Urinary bladder (tissue), 4 donors: ENCODE measurements around the gene ADGRD1. TPM values are rescaled to one million over a fixed set of nuclear protein-coding genes. Genes with fewer than 3 reads are reported as not detected.
"Not testable (repeated sequence)": the region's sequence is repeated elsewhere in the genome, so short reads cannot be mapped to it uniquely, and the experiment has no call there.

Source experiments
- DNase-seq: peaks from one replicate; pipeline ENCODE4 v3.0.0-alpha.2; 2015; ENCODE audit errors: extremely low spot score
- H3K27ac ChIP-seq: one replicate; pipeline ENCODE4 v1.5.1; 2013; ENCODE audit warnings: low read depth, mild to moderate bottlenecking, moderate library complexity
- H3K36me3 ChIP-seq: one replicate; pipeline ENCODE4 v1.6.1; 2013; ENCODE audit warnings: mild to moderate bottlenecking, moderate library complexity; ENCODE audit not compliant: insufficient read depth
- H3K4me1 ChIP-seq: one replicate; pipeline ENCODE4 v1.6.1; 2013; ENCODE audit warnings: mild to moderate bottlenecking, moderate library complexity; ENCODE audit not compliant: insufficient read depth
- H3K4me3 ChIP-seq: one replicate; pipeline ENCODE4 v1.5.1; 2013; ENCODE audit warnings: low read depth, low read length
- WGBS: extraction: QIAGEN DNeasy Blood & Tissue Kit; methylation state at CpG from one replicate; pipeline ENCODE4 v1.1.7; 2013; 5-methylcytosine and 5-hydroxymethylcytosine counted together
- polyA plus RNA-seq: library from polyadenylated mRNA; stranded (reverse); fragments of 200-250 nt; gene quantifications from one replicate; pipeline ENCODE4 v1.2.3, GENCODE V29; 2013
- total RNA-seq: library from RNA; depleted of rRNA; stranded (reverse); fragments of >200 nt; gene quantifications from one replicate; pipeline ENCODE4 v1.2.3, GENCODE V29; 2014
- donor health status: healthy with polysubstance abuse.
- donor health status: healthy.

ADGRD1 gene
- total RNA-seq (60.1 TPM), polyA plus RNA-seq (62.3 TPM)

GRCh38 chr12:130953771-130954543 is at the start of gene ADGRD1:
Gene ADGRD1, plus strand, starts transcription at chr12:130953907. Its CDS starts 559 bp downstream, at chr12:130954466.
- WGBS = 5% methylated on average over 24 of the region's 24 CpGs
- DNase-seq = no peak
- no peaks in the 10 kb centered on the region for H3K36me3 ChIP-seq
- peak within 1 kb of the TSS; percentile 64 for H3K4me3 ChIP-seq
- peak within 1 kb of the TSS; percentile 27 for H3K27ac ChIP-seq
- no peaks in the 10 kb centered on the region for H3K4me1 ChIP-seq

- H3K36me3 ChIP-seq = no peaks in the 10 kb centered on the region
- no peak overlapping the region for H3K4me3 ChIP-seq
- DNase-seq = no peak
- no peaks in the 10 kb centered on the region for H3K4me1 ChIP-seq
- 89% methylated on average over 2 of the region's 2 CpGs for WGBS
- H3K27ac ChIP-seq = no peak overlapping the region
Measured at GRCh38 chr12:130904064-130904463, 49.6 kb upstream of the ADGRD1 start.

GRCh38 chr12:130904936-130905455 is 48.7 kb upstream of the ADGRD1 start:
- not testable (repeated sequence) for H3K4me1 ChIP-seq, H3K4me3 ChIP-seq, H3K27ac ChIP-seq, DNase-seq, H3K36me3 ChIP-seq
- 88% methylated on average over 24 of the region's 31 CpGs for WGBS

- no peaks in the 10 kb centered on the region for H3K4me1 ChIP-seq
- no peak overlapping the region for H3K4me3 ChIP-seq
- no peak overlapping the region for H3K27ac ChIP-seq
- no peak for DNase-seq
- WGBS = 85% methylated on average over 4 of the region's 4 CpGs
- H3K36me3 ChIP-seq = no peaks in the 10 kb centered on the region
Measured at GRCh38 chr12:130909111-130909510, 44.6 kb upstream of the ADGRD1 start.

GRCh38 chr12:130911193-130911592 is 42.5 kb upstream of the ADGRD1 start:
- Histone ChIP-seq H3K4me1 (no peaks in the 10 kb centered on the region), H3K36me3 (no peaks in the 10 kb centered on the region), H3K4me3 (no peak overlapping the region), H3K27ac (no peak overlapping the region)
- 45% methylated on average over 1 of the region's 1 CpG for WGBS
- no peak for DNase-seq

GRCh38 chr12:130911933-130912332 is 41.8 kb upstream of the ADGRD1 start:
- no peak overlapping the region for H3K4me3 ChIP-seq
- H3K4me1 ChIP-seq = no peaks in the 10 kb centered on the region
- H3K36me3 ChIP-seq = no peaks in the 10 kb centered on the region
- no peak for DNase-seq
- H3K27ac ChIP-seq = no peak overlapping the region

- H3K27ac ChIP-seq = no peak overlapping the region
- peak; percentile 29 for DNase-seq
- WGBS = 12% methylated on average over 37 of the region's 37 CpGs
- no peaks in the 10 kb centered on the region for H3K4me1 ChIP-seq
- H3K4me3 ChIP-seq = no peak overlapping the region
- H3K36me3 ChIP-seq = no peaks in the 10 kb centered on the region
Measured at GRCh38 chr12:130916241-130916911, 37.3 kb upstream of the ADGRD1 start.

GRCh38 chr12:130917607-130918006 is 36.1 kb upstream of the ADGRD1 start:
- DNase-seq = no peak
- H3K36me3 ChIP-seq = no peaks in the 10 kb centered on the region
- WGBS = 95% methylated on average over 13 of the region's 13 CpGs
- no peak overlapping the region for H3K4me3 ChIP-seq
- no peaks in the 10 kb centered on the region for H3K4me1 ChIP-seq
- H3K27ac ChIP-seq = no peak overlapping the region

GRCh38 chr12:130919086-130919485 is 34.6 kb upstream of the ADGRD1 start:
- DNase-seq = no peak
- 81% methylated on average over 1 of the region's 1 CpG for WGBS
- Histone ChIP-seq H3K4me1 (no peaks in the 10 kb centered on the region), H3K36me3 (no peaks in the 10 kb centered on the region), H3K27ac (no peak overlapping the region), H3K4me3 (no peak overlapping the region)

- peak overlapping the region; percentile 24 for H3K27ac ChIP-seq
- no peaks in the 10 kb centered on the region for H3K4me1 ChIP-seq
- H3K4me3 ChIP-seq = no peak overlapping the region
- DNase-seq = no peak
- no peaks in the 10 kb centered on the region for H3K36me3 ChIP-seq
- 74% methylated on average over 15 of the region's 15 CpGs for WGBS
Measured at GRCh38 chr12:130920119-130920703, 33.5 kb upstream of the ADGRD1 start.

GRCh38 chr12:130920723-130921381 is 32.9 kb upstream of the ADGRD1 start:
- peak; percentile 18 for DNase-seq
- no peaks in the 10 kb centered on the region for H3K4me1 ChIP-seq
- 19% methylated on average over 8 of the region's 8 CpGs for WGBS
- H3K36me3 ChIP-seq = no peaks in the 10 kb centered on the region
- H3K27ac ChIP-seq = no peak overlapping the region
- H3K4me3 ChIP-seq = no peak overlapping the region

GRCh38 chr12:130922511-130922953 is 31.2 kb upstream of the ADGRD1 start:
- no peak overlapping the region for H3K4me3 ChIP-seq
- H3K36me3 ChIP-seq = no peaks in the 10 kb centered on the region
- WGBS = 30% methylated on average over 4 of the region's 4 CpGs
- DNase-seq = no peak
- H3K4me1 ChIP-seq = no peaks in the 10 kb centered on the region
- H3K27ac ChIP-seq = no peak overlapping the region

GRCh38 chr12:130924966-130925665 is 28.6 kb upstream of the ADGRD1 start:
- DNase-seq = no peak
- Histone ChIP-seq H3K4me3 (no peak overlapping the region), H3K27ac (peak overlapping the region; percentile 53), H3K36me3 (no peaks in the 10 kb centered on the region), H3K4me1 (no peaks in the 10 kb centered on the region)
- WGBS = 74% methylated on average over 23 of the region's 23 CpGs
